NCI-H1436 (cell line): ENCODE data around the gene PTTG1.

Experiments used
- DNase-seq: peaks from one replicate; lab custom pipeline; 2025; lab: John Stamatoyannopoulos, UW

The PTTG1 gene

DNA sequence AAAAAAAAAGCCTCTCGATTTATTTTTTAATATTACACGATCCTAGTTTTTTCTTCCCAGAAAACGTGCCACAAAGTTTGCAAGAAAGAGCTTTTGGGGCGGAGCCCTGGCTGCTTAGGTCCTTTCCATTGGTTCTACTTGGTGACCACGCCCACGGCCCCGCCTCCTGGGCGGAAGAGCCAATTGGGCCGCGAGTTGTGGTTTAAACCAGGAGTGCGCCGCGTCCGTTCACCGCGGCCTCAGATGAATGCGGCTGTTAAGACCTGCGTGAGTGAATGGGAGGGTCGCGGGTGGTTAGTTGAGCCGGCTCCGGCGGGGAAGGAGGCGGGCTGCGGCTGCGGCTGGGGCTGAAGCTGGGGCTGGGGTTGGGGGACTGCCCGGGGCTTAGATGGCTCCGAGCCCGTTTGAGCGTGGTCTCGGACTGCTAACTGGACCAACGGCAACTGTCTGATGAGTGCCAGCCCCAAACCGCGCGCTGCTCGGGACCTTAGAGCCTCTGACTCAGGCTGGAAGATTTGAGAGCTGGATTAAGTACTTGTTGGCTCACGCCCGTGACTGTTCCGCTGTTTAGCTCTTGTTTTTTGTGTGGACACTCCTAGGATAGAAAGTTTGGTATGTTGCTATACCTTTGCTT is at the start of gene PTTG1:
Gene PTTG1, plus strand, starts transcription at position 231 of the 634 bp plus-strand sequence. CDS start 458 bp downstream, outside the sequence.
- peak; percentile 96 for DNase-seq

DNA sequence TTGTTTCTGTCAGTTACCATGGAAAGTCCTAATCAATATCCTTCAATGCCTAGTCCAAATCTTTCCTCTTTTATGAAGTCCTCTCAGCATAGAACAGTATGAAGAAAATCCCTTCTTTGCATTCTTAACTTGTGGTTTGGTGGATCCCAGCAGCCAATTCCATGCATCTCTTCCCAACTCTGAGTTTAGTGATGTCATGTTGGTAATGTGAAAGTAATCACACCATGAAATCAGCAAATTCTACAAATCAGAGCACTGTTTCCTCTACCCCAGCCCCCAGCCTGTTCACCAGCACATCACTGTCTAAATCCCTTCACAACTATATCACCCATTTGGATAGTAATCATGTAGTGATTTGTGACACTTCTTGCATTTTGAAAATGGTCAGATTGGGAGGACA is 46.5 kb upstream of the PTTG1 start:
- no peak for DNase-seq

DNA sequence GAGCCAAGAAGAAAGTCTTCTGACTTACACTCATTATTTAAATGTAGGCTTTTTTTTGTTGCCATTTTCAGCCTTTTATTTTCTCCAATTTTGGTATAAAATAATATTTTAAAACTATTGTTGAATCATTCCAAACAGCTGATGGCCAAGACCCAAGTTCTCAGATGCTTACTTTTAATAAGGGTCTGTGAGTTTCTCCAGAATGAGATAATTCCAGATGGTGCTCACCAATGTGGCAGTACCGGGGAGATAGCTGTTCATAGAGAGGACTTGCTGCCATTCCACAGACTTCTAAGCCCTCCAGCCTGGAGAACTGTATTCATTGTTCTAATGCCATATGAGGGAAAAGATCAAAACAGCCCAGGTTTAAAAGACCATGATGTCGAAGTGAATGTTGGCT is 46.0 kb upstream of the PTTG1 start:
- DNase-seq = no peak

DNA sequence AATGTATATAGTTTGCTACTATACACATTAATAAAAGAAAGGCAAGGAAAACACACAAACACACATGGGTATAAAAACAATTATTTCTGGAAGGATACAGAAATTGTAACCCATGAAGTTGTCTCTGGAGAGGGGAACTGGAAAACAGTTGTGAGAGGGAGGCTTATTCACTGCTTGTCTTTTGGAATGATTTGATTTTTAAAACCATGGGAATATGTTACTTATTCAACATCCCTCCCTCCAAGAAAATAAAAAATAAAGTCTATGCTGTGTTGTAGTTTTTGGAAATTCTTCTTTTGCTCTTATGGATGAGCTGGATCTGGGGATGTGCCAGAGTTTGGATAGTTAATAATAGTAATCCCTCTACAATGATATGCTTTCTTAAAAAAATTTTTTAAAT is 45.2 kb upstream of the PTTG1 start:
- no peak for DNase-seq

DNA sequence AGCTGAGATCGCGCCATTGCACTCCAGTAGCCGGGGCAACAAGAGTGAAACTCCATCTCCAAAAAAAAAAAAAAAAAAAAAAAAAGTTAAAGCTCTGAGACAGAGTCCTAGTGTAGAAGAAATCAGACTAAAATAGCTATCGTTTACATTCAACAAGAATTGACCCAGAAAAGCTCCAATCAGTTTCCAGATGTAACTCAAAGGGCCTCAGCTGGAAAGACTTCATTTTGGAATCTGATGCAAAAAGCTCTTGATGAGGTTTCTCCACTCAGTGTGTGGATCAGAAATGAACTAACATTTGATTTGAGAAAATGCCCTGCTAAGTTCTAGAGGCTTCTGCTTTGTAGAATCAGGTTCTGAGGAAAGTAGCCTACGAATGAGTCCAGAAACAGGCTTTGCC is 44.0 kb upstream of the PTTG1 start:
- no peak for DNase-seq

DNA sequence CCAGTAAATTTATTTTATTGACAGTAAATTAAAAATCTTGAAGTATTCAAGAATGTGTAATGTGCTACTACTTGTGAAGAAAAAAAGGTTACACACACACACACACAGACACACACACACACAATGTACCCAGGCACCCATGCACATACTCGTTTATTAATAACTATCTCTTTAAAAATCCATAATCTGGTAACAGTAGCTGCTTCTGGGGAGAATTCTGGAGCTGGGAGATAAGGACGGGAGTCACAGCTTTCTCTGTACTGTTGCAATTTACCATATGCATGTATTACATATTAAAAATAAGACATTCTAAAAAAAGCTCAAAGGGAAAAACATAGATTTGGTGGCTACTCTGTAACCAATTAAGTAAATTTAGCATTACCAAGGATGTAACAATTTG is 43.3 kb upstream of the PTTG1 start:
- DNase-seq = no peak

DNA sequence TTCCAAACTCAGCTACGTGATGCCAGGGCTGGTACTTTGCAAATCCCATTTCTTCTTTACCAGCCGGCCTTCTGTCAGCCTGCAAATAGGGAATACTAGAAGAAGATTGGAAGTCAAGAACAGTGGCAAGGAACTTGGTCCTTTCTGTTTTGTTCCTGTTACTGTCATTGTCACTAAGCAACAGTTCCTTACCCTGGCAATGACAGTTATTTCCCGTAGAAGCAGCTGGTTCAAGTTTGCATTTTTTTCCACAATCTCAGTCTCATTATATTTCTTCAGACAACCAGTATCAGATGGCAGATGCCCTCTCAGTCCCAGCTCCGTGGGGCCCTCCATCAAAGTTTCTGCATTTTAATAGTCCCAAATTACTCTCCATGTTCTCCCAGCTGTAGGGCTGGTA is 42.1 kb upstream of the PTTG1 start:
- DNase-seq = no peak

DNA sequence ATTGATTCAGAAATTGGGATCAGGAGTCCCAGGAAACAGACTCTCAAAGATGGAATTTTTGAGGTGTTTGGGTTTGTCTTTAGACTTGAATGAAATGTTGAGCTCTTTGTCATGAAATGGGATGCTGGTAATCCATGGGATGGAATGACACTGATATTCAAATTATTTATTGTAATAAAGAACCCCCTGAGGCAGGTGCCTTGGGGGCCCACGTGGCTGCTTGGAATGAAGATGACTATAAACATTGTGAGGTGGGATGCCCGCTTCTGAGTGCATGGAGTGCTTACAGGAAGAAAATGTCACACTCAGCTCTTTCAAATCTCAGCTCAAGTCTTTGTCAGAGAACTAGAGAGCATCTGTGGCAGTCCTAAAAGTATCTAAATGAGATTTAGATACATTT is 41.6 kb upstream of the PTTG1 start:
- no peak for DNase-seq

DNA sequence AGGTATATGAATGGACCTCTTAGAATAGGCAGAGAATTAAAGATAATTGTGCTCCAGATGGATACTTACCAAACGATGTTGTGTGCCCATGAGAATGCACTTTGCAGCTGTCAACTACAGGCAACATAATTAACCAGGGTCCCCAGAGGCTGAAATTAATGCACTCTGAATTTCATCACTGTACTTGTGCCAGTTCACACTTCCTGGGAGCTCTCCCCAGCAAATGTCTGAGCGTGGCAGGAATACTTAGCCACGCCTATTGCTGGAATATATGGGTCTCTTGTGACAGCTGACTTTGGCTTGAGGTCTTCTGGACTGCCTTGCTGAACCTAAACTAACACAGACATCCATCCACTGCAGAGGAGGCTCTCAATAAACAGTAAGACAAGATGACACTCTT is 39.3 kb upstream of the PTTG1 start:
- DNase-seq = peak; percentile 70

DNA sequence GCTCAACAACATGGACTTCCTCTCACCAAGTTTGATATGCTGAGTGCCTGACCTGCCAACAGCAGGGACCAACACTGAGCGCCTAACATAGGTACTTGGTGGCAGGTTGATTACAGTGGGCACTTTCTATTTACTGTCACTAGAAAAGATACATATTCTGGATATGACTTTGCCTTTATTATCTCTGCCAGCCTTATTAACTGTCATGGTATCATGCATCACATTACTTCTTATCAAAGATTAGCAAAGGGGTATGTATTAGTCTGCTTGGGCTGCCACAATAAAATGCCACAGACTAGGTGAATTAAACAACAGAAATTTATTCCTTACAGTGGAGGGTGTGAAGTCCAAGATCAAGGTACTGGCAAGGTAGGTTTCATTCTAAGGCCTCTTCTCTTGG is 37.0 kb upstream of the PTTG1 start:
- DNase-seq = no peak

DNA sequence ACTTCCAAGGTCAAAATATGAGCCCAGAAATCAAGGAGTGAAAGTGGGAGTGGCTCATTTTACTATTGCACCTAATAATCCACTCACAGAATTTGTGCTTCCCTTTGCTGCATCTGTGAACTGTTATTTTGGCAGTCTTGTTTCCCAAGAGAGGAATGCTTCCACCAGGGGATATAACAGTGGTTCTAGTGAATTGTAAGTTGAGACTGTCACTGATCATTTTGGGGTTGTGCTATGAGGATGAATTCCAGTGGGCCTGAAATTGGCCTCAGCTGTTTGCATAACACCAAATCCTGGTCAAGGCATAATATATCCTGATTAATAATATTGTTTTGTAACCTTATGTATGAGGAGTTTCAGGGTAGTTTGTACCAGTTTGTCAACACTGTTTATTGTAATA is 36.2 kb upstream of the PTTG1 start:
- DNase-seq = no peak

DNA sequence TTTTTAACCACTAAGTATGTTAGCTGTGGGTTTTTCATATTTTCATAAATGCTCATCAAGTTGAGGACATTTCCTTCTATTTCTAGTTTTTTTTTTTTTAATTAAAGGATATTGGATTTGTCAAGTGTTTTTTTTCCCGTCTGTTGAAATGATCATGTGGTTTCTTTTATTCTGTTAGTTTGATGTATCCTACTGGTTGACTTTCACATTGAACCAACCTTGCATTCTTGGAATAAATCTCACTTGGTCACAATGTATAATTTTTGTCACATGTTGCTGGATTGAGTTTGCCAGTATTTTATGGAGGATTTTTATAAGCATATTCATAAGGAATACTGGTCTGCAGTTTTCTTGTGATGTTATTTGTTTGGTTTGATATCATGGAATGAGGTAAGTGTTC is 34.2 kb upstream of the PTTG1 start:
- DNase-seq = no peak

DNA sequence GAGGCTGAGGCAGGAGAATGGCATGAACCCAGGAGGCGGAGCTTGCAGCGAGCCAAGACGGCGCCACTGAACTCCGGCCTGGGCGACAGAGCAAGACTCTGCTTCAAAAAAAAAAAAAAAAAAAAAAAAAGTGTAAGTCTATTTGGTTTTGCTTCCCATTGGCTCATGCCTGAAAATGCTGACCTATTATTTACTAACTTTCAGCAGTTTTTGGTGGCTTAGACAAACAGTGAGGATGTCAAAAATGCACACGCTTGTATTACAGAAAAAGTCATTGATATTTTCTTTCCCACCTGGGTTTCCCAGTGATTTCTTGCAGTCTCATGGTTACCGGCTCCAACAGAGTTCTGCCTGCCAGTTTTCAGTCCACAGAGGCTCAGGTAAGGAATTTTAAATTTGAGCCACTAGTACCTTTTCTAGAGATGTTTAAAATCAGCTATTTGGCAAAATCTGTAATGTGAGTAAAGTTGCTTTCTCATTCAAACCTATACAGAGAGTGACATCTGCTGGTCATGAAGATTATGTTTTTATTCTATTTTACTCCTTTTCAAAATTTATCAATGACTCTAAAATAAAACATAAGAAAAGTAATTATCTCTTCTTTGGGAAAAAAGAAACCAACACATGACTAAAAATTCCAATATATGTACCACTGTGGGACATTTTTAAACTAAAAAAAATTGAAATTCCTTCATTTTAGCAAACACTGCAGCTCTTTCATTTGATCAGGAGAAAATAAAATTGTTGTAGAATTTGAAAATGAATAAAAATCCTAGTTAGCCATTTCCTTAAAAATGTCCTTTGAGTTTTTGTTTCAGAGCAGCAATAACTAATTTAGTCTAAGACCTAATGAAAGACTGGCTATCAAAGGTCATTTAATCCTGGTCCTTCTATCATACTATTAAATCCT is 30.6 kb upstream of the PTTG1 start:
- peak; percentile 30 for DNase-seq

DNA sequence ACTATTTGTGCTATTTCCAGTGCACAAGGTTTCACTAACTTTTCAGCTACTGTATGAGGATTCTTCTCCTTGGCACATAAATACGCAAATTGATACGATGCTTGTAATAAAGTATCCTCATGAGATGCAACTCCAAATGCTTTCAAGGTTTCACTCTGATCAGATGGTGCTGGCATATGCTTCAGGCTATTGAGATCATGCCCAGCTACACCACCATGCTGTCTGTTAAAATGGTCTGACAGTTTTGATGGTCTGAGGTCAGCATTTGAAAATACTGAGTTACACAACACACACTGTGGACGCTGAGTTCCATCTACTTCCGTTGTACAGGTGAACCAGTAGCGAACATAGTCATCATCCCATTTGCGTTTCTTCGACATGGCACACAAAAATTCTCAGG is 26.5 kb upstream of the PTTG1 start:
- no peak for DNase-seq

DNA sequence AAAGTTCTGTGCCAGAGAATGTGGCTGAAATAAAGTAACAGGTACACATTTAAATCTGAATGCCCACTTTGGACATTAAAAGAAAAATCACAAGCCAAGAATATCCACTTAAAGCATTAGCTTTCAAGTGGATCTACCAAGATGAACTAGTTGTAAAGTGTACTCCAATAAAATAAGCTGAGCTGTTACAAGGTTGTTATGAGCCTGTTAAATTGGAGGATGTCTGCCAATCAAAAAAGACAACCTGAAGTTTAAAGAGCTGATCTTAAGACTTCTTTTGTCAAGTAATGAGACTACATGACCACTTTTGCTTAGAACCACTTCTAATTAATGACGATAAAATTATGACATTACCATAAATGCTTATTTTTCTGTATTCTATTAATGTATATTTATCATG is 24.2 kb upstream of the PTTG1 start:
- no peak for DNase-seq

DNA sequence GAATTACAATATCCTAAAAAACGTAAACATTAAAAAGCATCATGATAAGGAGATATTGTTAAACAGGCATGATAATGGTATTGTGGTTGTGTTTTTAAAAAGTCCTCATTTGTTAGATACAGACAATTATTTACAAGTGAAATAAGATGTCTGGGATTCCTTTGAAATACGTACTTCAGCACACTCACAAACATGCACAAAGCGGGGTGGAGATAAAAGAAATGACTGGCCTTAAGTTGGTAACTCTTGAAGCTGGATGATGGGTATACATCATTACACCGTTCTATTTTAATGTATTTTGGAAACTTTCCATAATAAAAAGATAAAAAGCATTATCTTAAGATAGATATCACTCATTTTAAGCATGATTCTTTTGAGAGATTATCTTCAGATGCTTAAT is 22.8 kb upstream of the PTTG1 start:
- peak; percentile 1 for DNase-seq

DNA sequence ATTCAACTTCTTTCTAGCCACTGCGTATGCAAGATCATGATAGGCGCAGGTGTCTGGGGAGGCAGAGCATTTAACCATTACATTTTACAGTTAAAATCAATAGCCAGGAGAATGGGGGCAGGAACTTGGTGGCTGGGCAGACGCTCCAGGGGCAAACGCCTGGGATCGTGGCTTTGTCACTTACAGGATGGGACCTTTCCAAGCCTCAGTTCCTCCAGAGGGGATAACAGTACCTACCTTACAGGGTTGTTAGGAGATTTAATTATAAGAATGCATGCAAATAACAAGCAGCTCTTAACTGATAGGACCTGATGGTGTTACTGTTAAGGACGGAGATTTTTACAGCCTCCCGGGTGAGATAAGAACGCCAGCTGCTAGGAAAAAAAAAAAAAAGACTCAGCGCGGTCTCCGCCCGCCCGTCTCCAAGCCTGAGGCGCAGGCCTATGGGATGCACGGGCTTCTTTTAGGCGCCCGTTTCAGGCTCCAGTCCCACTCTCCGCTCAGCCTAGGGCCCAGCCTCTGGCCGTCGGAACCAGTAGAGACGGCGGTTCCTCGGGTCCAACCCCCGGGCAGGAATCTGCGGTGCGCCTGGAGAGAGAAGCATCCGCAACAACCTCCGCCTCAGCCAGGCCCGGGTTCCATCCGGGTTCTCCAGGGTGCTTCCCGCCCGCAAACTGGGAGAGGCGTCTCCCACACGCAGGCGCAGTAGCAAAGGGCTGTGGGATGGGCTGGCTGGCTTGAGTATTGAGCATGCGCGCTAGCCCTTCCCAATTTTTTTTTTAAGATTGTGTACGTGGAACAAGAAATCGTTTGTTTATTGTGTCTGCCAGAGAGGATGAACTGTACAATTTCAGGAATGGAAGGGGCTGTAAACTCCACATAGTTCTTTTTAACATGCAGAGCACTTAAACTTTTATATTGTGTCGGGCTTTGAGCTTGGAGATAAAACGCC is 22.0 kb upstream of the PTTG1 start, which contains the start of gene FAM200C:
Gene FAM200C, minus strand, starts transcription at position 653 of the 952 bp plus-strand sequence. CDS start 4,564 bp downstream, outside the sequence.
- peak; percentile 88 for DNase-seq

DNA sequence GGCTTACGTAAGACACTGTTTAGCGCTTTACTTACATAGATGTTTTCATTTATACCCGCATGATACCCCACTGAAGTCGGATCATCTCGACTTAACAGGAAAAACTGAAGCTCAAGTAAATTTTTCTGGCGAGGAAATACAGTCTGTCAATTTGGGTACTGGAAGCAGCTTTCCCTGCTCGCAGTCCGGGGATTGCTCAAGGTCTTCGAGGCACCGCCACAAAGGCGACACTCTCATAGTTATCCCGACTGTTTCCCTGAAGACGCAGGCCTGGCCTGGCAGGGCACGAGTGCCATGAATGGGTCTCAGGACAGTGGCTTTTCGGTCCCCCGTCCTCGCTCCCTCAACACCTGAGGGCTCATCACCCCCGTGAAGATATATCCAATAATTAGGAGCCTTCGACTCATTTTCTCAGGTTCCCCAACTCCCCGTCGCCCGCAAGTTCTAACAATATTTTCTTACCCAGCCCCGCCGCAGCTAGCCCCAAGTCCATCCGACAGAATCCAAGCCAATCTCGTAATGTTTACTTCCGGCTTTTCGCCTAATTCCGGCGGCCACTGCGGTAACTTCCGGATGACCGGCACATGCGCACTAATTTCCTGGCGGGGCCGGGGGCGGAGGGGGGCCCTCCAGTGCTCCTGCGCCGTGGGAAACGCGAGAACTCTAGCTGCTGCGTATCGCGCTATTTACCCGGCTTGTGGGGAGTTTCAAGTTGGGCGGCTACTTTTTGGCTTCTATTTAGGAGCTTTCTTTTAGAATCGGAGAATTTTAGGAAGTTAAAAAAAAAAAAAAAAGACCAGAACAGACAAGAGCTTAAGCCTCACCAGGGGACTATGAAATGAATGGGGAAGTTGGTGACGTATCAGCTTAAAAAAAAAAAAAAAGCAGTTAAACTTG is 2.8 kb upstream of the PTTG1 start, which contains the start of gene SLU7:
Gene SLU7, minus strand, starts transcription at position 521 of the 897 bp plus-strand sequence. CDS start 3,787 bp downstream, outside the sequence.
- DNase-seq = peak; percentile 92

DNA sequence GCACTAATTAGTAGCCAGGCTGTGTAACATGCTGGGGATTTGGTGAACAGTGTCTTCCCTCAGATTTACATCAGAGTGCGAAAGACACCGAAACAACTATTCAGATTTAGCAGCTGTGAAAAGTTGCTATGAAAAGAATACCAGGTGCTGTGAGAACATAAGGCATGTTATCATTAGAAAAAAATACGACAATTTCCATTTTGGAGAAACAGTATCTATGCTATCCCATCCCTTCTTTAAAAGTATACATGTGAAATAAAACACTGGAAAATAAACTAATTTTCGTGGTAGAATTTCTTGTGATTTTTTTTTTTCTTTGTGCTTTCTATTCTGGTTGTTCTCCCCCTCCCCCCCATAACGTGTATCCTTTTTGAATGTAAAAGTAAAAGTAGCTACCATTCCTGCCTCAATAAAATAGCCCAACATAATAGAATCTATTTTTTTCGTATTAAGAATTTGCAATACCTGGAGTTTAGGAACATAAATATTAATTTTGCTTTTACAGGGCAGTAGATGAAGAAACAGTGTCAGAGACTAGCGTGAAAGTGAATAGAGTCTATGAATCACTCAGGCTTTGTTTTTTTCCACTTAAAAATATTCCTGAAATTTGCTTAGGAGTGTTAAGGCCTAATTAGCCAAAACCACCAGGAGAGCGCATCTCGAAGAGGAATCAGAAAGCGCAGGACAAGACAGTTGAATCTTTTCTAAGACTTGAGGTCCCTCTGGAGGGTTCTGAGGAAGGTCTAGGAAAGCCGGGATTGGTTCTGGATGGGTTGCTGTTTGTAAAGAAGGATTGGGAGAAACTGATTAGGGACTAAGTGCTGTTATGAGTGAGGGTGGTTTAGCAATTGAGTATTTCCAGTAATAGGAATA is 2.0 kb upstream of the PTTG1 start:
- no peak for DNase-seq

DNA sequence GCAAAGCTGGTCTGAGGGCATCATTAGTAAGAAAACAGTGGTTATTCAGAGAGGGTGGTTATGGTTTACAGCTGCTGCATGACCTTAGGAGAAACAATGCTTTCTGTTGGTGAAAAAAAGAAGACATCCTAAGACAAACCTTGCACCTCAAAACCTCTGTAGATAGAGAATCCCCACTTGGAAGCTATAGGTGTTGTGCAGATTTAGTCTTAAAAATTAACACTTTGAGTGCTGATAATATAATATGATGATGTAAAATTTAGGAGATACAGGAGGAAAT is 1.4 kb upstream of the PTTG1 start:
- no peak for DNase-seq
